ENCODE data around the gene GRIP2.

The GRIP2 gene

DNA sequence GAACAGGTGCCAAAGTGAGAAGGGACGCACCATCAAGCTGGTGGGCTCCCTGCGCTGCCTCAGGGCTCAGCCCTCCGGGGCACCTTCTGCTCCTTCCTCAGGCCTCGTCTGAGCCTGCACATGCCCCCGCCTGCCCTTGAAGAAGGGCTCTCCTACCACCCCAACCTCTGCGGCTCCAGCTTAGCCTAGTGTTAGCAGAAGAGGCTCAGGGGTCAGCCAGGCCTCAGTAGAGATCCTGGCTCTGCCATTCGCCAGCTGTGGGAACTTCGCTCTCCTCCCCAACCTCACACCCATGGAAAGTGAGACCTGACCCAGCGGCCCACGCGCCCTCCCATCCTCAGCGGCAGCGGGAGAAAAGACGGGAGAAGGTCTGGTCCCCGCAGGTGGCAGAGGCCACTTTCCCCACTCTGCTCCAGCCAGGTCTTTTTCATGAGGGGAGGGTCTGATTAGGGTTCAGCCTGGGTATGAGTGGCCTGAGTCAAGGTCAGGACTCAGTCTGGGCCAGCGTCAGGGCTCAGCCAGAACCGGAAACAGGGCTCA is 8.2 kb downstream of the GRIP2 start (continued):
- no peak for TF ChIP-seq MYNN (tag by site-specific recombination; IDR thresholded peaks at IDR 0.05; ENCODE audit: borderline replicate concordance)
- no peak for TF ChIP-seq ZNF132 (tag by site-specific recombination; IDR thresholded peaks at IDR 0.05; ENCODE audit: borderline replicate concordance)
- no peak for TF ChIP-seq ZNF624 (tag by site-specific recombination; IDR thresholded peaks at IDR 0.05)

DNA sequence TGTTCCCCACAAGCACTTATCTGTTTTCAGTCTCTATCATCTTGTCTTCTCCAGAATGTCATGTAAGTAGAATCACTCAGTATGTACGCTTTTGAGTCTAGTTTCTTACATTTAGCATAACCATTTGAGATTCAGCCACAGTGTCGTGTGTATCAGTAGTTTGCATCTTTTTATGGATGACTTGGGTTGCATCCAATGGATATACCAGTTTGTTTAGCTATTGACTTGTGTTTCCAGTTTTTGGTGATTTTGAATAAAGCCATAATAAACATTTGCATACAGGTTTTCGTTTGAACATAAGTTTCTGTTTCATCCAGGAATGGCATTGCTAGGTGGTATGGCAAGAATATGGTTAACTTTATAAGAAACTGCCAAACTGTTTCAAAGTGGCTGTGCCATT is 12.1 kb downstream of the GRIP2 start:
- POLR2A ChIA-PET = no interaction called here
- CTCF ChIA-PET = interaction anchor here (2.2 kb wide), 1 partner anchor 19 kb away, joined by 12 read pairs; no protein-coding TSS in a partner anchor

DNA sequence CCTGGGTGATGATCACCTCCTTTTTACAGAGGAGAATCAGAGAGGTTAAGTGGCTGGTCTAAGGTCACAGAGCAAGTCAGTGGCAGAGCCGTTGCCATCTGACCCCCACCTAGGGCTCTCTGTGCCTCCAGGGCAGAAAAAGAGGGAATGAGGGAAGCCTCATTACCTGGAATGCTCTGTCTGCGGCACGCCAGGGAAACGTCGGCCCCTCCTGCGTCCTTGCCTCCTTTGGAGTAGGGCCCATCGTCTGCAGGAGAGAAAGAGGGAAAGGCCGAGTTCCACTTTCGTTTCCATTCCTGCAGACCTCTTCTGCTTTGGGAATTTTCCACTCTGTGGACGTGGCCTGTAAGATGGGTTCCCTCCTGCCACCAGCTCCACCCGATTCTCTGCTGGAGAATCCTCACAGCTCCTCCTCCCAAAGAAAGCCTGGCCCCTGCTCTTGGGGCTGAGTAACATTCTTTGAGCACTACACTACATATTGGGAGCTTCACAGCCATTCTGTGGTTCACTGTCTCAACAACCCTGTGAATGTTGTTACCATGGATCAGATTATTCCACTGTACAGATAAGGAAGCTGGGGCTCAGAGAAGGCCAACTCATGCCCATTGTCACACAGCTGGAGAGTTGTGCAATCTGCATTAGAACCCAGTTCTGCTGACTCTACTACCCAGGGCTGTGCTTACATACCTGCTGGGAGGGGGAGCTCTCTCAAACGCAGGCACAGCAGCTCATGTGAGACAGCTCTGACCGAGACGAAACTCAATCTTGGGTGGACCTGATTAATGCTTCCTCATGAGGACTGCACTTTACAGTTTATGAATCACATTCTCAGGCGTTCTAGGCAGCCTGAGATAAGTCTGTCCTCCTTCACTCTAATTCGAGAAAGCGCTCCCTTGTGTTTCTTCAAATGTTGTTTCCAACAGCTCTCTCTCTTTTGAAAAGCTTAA is 14.2 kb downstream of the GRIP2 start:
- Histone ChIP-seq H3K36me3 (ENCODE audit: control insufficient read depth in 2 of 2, insufficient read depth in 1 of 2, low read length in 2 of 2) (no peaks in the 10 kb centered on the region), H3K4me3 (ENCODE audit: low read depth, low read length) (no peak overlapping the region), H3K27ac (ENCODE audit: extremely low read depth, low read depth, low read length) (no peak overlapping the region), H3K4me1 (ENCODE audit: control insufficient read depth, insufficient read depth, low read length) (no peaks in the 10 kb centered on the region), H3K9me3 (ENCODE audit: control insufficient read depth, insufficient read depth, low read depth, low read length) (no peaks in the 10 kb centered on the region)
- 0 out of 2 replicates have a peak, but pooled peaks have one; percentile 21 for TF ChIP-seq ZNF768 (tag by site-specific recombination; IDR thresholded peaks at IDR 0.05)
- no peak for TF ChIP-seq TRIM28 (IDR thresholded peaks at IDR 0.05; ENCODE audit: borderline replicate concordance, low read length)
- TF ChIP-seq ZNF404 (tag by site-specific recombination; IDR thresholded peaks at IDR 0.05) = no peak
- ChIA-PET CTCF (interaction anchor here (0.6 to 6.3 kb wide), 6 partner anchors 15 to 629 kb away, joined by 3 to 26 read pairs (median 4); no protein-coding TSS in a partner anchor), POLR2A (no interaction called here)

More for the DNA sequence above, 12.1 kb downstream of the GRIP2 start:
- H3K4me1 ChIP-seq (ENCODE audit: control insufficient read depth, insufficient read depth, low read length) = no peaks in the 10 kb centered on the region
- no peaks in the 10 kb centered on the region for H3K36me3 ChIP-seq (ENCODE audit: control insufficient read depth in 2 of 2, insufficient read depth in 1 of 2, low read length in 2 of 2)
- no peak overlapping the region for H3K27ac ChIP-seq (ENCODE audit: extremely low read depth, low read depth, low read length)
- H3K9me3 ChIP-seq (ENCODE audit: control insufficient read depth, insufficient read depth, low read depth, low read length) = no peaks in the 10 kb centered on the region
- TF ChIP-seq ZNF350 (tag by site-specific recombination; IDR thresholded peaks at IDR 0.05) = no peak
- no peak overlapping the region for H3K4me3 ChIP-seq (ENCODE audit: low read depth, low read length)

- no peaks in the 10 kb centered on the region for H3K36me3 ChIP-seq (ENCODE audit: control insufficient read depth in 2 of 2, insufficient read depth in 1 of 2, low read length in 2 of 2)
- no peaks in the 10 kb centered on the region for H3K4me1 ChIP-seq (ENCODE audit: control insufficient read depth, insufficient read depth, low read length)
- no peak overlapping the region for H3K27ac ChIP-seq (ENCODE audit: extremely low read depth, low read depth, low read length)
- H3K9me3 ChIP-seq (ENCODE audit: control insufficient read depth, insufficient read depth, low read depth, low read length) = no peaks in the 10 kb centered on the region
- ChIA-PET POLR2A (no interaction called here), CTCF (interaction anchor here (0.9 to 6.3 kb wide), 2 partner anchors 16 to 373 kb away, joined by 3 to 26 read pairs; no protein-coding TSS in a partner anchor)
- H3K4me3 ChIP-seq (ENCODE audit: low read depth, low read length) = no peak overlapping the region
- TF ChIP-seq EGR2 (tag by site-specific recombination; IDR thresholded peaks at IDR 0.05; ENCODE audit: low read depth) (no peak), ZNF23 (tag by site-specific recombination; IDR thresholded peaks at IDR 0.05; ENCODE audit: borderline replicate concordance) (no peak), ZEB2 (tag by site-specific recombination; IDR thresholded peaks at IDR 0.05) (no peak), ZNF792 (tag by site-specific recombination; IDR thresholded peaks at IDR 0.05) (no peak), ZNF677 (tag by site-specific recombination; IDR thresholded peaks at IDR 0.05) (no peak), ZNF768 (tag by site-specific recombination; IDR thresholded peaks at IDR 0.05) (no peak), ZNF341 (tag by site-specific recombination; IDR thresholded peaks at IDR 0.05; ENCODE audit: low read depth) (no peak), INSM2 (tag by site-specific recombination; IDR thresholded peaks at IDR 0.05) (no peak), ATF2 (tag by site-specific recombination; IDR thresholded peaks at IDR 0.05; ENCODE audit: low read depth) (no peak), ZNF560 (tag by site-specific recombination; IDR thresholded peaks at IDR 0.05; ENCODE audit: borderline replicate concordance) (no peak), ZNF302 (tag by site-specific recombination; IDR thresholded peaks at IDR 0.05; ENCODE audit: low read depth) (no peak), ZNF114 (tag by site-specific recombination; IDR thresholded peaks at IDR 0.05) (no peak), ZNF623 (tag by site-specific recombination; IDR thresholded peaks at IDR 0.05) (no peak), ZNF324 (tag by site-specific recombination; IDR thresholded peaks at IDR 0.05) (no peak), ZNF239 (tag by site-specific recombination; IDR thresholded peaks at IDR 0.05) (no peak), ZNF169 (tag by site-specific recombination; IDR thresholded peaks at IDR 0.05) (no peak)
- TF ChIP-seq, protein P1, sequence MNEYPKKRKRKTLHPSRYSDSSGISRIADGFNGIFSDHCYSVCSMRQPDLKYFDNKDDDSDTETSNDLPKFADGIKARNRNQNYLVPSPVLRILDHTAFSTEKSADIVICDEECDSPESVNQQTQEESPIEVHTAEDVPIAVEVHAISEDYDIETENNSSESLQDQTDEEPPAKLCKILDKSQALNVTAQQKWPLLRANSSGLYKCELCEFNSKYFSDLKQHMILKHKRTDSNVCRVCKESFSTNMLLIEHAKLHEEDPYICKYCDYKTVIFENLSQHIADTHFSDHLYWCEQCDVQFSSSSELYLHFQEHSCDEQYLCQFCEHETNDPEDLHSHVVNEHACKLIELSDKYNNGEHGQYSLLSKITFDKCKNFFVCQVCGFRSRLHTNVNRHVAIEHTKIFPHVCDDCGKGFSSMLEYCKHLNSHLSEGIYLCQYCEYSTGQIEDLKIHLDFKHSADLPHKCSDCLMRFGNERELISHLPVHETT (tag by site-specific recombination; IDR thresholded peaks at IDR 0.05) = no peak
Measured at GRCh38 chr3:14524920-14525660, 15.1 kb downstream of the GRIP2 start.
